ENCODE data around the gene GNB4.

Gene GNB4

GRCh38 chr3:179476215-179476614 is 24.9 kb upstream of the GNB4 start:
- no peak for DNase-seq (ENCODE audit: low read depth in 2 of 2)
- H3K4me3 ChIP-seq (replicated peaks in 1 of 2; ENCODE audit: low read depth in 2 of 2, low read length in 2 of 2): no peak overlapping the region
- no peak for TF ChIP-seq CTCF (IDR thresholded peaks at IDR 0.05; ENCODE audit: low read depth, low read length)

- DNase-seq (ENCODE audit: low read depth in 2 of 2): no peak
- H3K4me3 ChIP-seq (replicated peaks in 1 of 2; ENCODE audit: low read depth in 2 of 2, low read length in 2 of 2): no peak overlapping the region
- no peak for TF ChIP-seq CTCF (IDR thresholded peaks at IDR 0.05; ENCODE audit: low read depth, low read length)
Measured at GRCh38 chr3:179474480-179474879, 23.2 kb upstream of the GNB4 start.

GRCh38 chr3:179473565-179473964 is 22.3 kb upstream of the GNB4 start:
- no peak for TF ChIP-seq CTCF (IDR thresholded peaks at IDR 0.05; ENCODE audit: low read depth, low read length)

GRCh38 chr3:179464323-179465092 is 13.2 kb upstream of the GNB4 start:
- no peak overlapping the region for H3K4me3 ChIP-seq (replicated peaks in 1 of 2; ENCODE audit: low read depth in 2 of 2, low read length in 2 of 2)
- TF ChIP-seq CTCF (IDR thresholded peaks at IDR 0.05; ENCODE audit: low read depth, low read length): no peak
- no peak for DNase-seq (ENCODE audit: low read depth in 2 of 2)

More at GRCh38 chr3:179473565-179473964, 22.3 kb upstream of the GNB4 start:
- no peak for DNase-seq (ENCODE audit: low read depth in 2 of 2)
- no peak overlapping the region for H3K4me3 ChIP-seq (replicated peaks in 1 of 2; ENCODE audit: low read depth in 2 of 2, low read length in 2 of 2)

GRCh38 chr3:179463319-179463718 is 12.0 kb upstream of the GNB4 start:
- TF ChIP-seq CTCF (IDR thresholded peaks at IDR 0.05; ENCODE audit: low read depth, low read length): no peak
- no peak overlapping the region for H3K4me3 ChIP-seq (replicated peaks in 1 of 2; ENCODE audit: low read depth in 2 of 2, low read length in 2 of 2)
- DNase-seq (ENCODE audit: low read depth in 2 of 2): peak; percentile 51 to 55

GRCh38 chr3:179460260-179460659 is 9.0 kb upstream of the GNB4 start:
- no peak for TF ChIP-seq CTCF (IDR thresholded peaks at IDR 0.05; ENCODE audit: low read depth, low read length)
- H3K4me3 ChIP-seq (replicated peaks in 1 of 2; ENCODE audit: low read depth in 2 of 2, low read length in 2 of 2): no peak overlapping the region
- DNase-seq (ENCODE audit: low read depth in 2 of 2): no peak

- DNase-seq (ENCODE audit: low read depth in 2 of 2): peak in 1 of 2 donors; percentile 30
- no peak for TF ChIP-seq CTCF (IDR thresholded peaks at IDR 0.05; ENCODE audit: low read depth, low read length)
- H3K4me3 ChIP-seq (replicated peaks in 1 of 2; ENCODE audit: low read depth in 2 of 2, low read length in 2 of 2): no peak overlapping the region
Measured at GRCh38 chr3:179455954-179456353, 4.7 kb upstream of the GNB4 start.

Measured in cardiac fibroblast (primary cell).